Stomach smooth muscle (tissue), 2 donors: Measurements from ENCODE around the gene ANTXRL.
"Not testable (repeated sequence)": the region's sequence is repeated elsewhere in the genome, so short reads cannot be mapped to it uniquely, and the experiment has no call there.

Source experiments
- H3K27ac ChIP-seq: one replicate; pipeline ENCODE4 v1.7.0; 2013; ENCODE audit warnings: mild to moderate bottlenecking, low read length, inconsistent platforms
- H3K27me3 ChIP-seq, 2 donors: one replicate each; pipeline ENCODE4 v1.7.0; 2013; ENCODE audit warnings: low read length in 2 of 2; ENCODE audit not compliant: insufficient read depth in 2 of 2, control insufficient read depth in 1 of 2
- H3K36me3 ChIP-seq, 2 donors: one replicate each; pipeline ENCODE4 v1.7.0; 2013; ENCODE audit warnings: low read length in 2 of 2; ENCODE audit not compliant: control insufficient read depth in 2 of 2, insufficient read depth in 2 of 2
- H3K4me1 ChIP-seq: one replicate; pipeline ENCODE4 v1.7.0; 2013; ENCODE audit warnings: low read length; ENCODE audit not compliant: control insufficient read depth, insufficient read depth
- H3K4me3 ChIP-seq, 2 donors: one replicate each; pipeline ENCODE4 v1.7.0; 2013; ENCODE audit warnings: low read length in 2 of 2
- H3K9ac ChIP-seq, 2 donors: one replicate each; pipeline ENCODE4 v1.7.0; 2013; ENCODE audit warnings: low read length in 2 of 2, mild to moderate bottlenecking in 1 of 2
- H3K9me3 ChIP-seq, 2 donors: one replicate each; pipeline ENCODE4 v1.7.0; 2013; ENCODE audit warnings: low read length in 2 of 2; ENCODE audit not compliant: control insufficient read depth in 2 of 2
- donor health status: healthy.
- donor health status: Pancreatic carcinoma.

Gene ANTXRL

GRCh38 chr10:46377022-46377421 is 90.2 kb downstream of the ANTXRL start:
- H3K9me3 ChIP-seq, H3K36me3 ChIP-seq: not testable (repeated sequence)

GRCh38 chr10:46377651-46378050 is 90.9 kb downstream of the ANTXRL start:
- H3K4me1 ChIP-seq, H3K36me3 ChIP-seq, H3K9me3 ChIP-seq, H3K9ac ChIP-seq, H3K27ac ChIP-seq, H3K27me3 ChIP-seq, H3K4me3 ChIP-seq: not testable (repeated sequence)

More at GRCh38 chr10:46377022-46377421, 90.2 kb downstream of the ANTXRL start:
- not testable (repeated sequence) for H3K4me3 ChIP-seq, H3K27ac ChIP-seq, H3K4me1 ChIP-seq, H3K27me3 ChIP-seq, H3K9ac ChIP-seq

GRCh38 chr10:46378108-46378507 is 91.3 kb downstream of the ANTXRL start:
- H3K4me1 ChIP-seq, H3K36me3 ChIP-seq, H3K4me3 ChIP-seq, H3K9ac ChIP-seq, H3K27me3 ChIP-seq, H3K27ac ChIP-seq, H3K9me3 ChIP-seq: not testable (repeated sequence)

- H3K27ac ChIP-seq, H3K4me3 ChIP-seq, H3K4me1 ChIP-seq, H3K9me3 ChIP-seq, H3K9ac ChIP-seq, H3K36me3 ChIP-seq, H3K27me3 ChIP-seq: not testable (repeated sequence)
Observed at GRCh38 chr10:46379233-46379848, 92.5 kb downstream of the ANTXRL start.
